T47D (cell line): Measurements from ENCODE around the gene SHFL.
A peak's percentile ranks its signal among the peaks of the same experiment; 100 is the strongest.

Source experiments
- DNase-seq, 2 experiments: peaks; one replicate each; pipeline versions ENCODE4 v3.0.0 to v3.0.0-alpha.2; 2011 to 2012; ENCODE audit warnings: low read depth in 1 of 2, low spot score in 1 of 2
- JUND ChIP-seq: IDR thresholded peaks from 2 replicates; pipeline ENCODE4 v1.6.1; 2012; ENCODE audit warnings: low read depth
- in situ Hi-C: cut with HindIII; loops from 2 replicates; pipeline ENCODE4 v1.10.0; 2016; ENCODE audit warnings: low sequenced_read_pairs, low pct_unique_long_range_greater_than_20kb

Gene SHFL

DNA sequence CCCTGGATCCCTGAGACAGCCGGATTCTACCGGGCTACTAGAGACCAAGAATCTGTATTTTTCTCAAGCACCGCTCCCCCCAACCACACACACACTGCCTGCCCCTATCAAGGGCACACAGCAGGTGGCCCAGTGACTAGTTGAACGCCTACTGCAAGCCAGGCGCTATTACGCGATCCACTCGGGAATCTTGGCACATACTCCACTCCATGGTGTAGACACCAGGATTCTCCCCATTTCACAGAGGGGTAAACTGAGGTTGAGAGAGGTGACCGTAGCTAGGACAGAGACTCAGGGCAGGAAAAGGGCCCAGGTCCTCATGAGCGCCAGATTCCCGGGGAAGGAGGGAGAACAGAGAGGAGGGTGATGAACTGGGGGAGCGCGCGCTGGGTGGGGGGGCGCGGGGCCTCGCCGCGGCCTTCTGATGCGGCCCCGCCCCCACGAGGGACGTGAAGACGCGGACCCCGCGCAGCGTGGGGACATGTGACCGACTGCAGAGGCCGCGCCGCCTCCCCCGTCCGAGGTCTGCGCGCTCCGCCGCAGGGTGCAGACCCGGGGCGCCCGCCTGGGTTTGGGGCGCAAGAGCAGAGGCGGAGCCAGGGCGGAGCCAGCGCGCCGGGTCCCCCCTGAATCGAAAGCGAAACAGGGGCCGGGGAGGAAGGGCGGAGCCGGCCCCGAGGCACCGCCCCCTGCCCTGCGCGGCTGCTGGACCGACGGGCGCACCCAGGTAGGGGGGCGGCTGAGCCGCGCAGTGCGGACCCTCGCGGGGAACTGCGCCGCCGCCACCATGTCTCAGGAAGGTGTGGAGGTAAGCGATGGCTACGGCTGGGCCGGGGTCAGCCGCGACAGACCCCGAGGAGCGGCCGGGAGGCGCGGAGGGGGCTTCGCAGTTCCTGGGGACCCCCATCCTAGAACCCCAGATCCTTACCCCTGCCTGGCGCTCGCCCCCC, at the start of gene SHFL:
SHFL (plus strand) TSS at position 677 of the 950 bp plus-strand sequence; CDS start at position 788, 111 bp downstream.
- peak; percentile 47 to 50 for DNase-seq
- in situ Hi-C loops, result no loop called here
- no peak for TF ChIP-seq JUND

DNA sequence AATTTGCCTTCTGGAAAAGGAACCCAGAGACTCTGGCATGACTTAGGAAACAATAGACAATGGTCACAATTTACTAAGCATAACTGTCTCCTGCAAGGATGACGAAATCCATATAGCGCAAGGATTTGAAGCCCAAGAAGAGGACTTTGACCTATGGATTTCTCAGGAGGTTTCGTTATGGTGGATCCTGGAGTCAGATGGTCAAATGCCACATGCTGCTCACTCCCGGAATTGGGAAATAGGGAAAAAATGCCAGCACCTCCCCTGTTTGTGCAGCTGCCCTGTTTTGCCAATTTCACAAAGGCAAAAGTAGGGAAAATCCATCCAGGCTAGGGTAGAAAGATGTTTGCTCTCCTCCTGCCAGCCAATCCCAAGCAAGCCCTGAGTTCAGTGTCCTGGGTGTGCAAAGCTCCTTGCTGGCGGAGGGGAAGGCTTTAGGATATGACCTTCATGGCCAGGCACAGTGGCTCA, 49.5 kb upstream of the SHFL start:
- in situ Hi-C loops, result no loop called here
- no peak for TF ChIP-seq JUND
- no peak for DNase-seq

DNA sequence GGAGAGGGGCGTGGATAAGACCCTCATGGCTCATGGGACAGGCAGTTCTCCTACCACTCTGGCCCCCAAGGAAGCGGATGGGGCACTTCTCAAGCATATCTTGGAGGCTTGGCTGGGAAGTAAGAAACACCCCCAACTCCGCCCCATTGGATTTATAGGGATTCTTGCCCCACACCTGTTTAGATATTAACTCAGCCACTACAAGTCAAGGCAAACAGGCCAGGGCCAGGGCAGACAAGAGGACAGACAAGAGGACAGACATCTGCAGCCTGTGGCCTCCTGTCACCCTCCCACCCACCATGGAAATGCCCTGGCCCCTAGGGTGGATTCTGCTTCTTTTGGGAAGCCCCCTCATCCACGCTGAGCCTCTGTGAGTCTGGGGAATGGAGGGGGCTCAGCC, 48.8 kb upstream of the SHFL start:
- DNase-seq, result no peak
- no peak for TF ChIP-seq JUND
- in situ Hi-C loops, result no loop called here

DNA sequence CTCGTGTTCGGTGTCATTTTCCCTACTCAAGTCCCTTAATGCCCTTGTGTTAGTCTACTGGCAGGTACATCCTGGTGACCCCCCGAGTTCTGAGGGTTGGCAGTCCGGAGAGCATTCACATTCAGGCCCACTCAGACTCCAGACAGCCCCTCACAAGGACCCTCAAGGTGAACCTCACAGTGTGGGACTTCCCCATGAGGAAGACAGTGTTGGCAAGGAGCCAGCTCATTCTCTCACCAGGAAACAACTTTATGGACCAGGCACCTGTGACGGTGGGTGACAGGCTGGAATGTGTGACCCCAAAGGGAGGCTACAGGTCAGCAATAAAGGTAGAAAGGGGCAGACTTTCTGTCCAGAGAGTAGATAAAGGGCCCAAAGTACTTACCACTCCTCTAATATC, 48.3 kb upstream of the SHFL start:
- in situ Hi-C loops, result no loop called here
- DNase-seq, result no peak
- no peak for TF ChIP-seq JUND

DNA sequence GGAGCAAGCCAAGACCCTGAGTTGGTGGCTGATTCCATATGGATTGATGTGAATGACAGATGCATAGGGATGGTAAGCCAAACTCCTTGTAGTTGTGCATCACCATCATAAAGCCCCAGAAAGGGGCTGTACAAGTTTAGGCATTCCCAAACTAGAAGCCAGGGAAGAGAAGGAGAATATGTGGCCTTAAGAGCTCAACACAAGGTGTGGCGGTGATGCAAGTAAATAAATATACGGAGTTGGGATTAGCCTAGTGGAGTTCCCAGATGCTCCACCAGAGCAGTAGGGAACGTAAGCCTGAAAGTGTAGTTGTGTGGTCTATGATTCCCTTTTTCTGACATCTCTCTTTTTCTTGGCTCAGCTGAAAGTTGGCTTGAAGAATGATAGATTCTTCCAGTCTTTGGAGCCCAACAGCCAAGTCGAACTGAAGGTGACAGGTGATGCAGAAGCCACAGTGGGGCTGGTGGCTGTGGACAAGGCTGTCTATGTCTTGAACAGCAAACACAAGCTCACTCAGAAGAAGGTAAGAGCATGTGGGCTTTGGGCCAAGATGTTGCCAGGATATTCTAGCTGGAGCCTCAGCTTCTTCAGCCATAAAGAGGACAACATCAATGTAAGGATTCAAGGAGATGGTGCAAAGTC, 42.7 kb upstream of the SHFL start:
- no peak for TF ChIP-seq JUND
- in situ Hi-C loops, result no loop called here
- DNase-seq, result peak in 1 of 2 experiments; percentile 53

DNA sequence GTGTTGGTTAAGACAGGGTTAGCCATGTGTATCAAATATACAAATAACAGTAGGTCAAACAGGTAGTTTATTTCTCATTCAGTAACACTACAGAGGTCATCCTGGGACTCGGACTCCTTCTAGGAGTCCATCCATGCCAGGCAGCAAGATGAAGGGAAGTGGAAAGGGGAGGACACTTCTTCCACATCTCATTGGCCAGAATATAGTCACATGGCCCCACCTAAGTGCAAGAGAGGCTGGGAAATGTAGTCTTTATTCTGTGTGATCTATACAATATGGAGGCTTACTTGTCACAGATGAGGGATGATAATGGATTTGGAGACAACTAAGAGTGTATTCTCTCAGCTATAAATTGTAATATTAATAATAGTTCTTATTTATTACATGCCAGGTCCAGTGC, 41.7 kb upstream of the SHFL start:
- TF ChIP-seq JUND, result no peak
- in situ Hi-C loops, result no loop called here
- no peak for DNase-seq

DNA sequence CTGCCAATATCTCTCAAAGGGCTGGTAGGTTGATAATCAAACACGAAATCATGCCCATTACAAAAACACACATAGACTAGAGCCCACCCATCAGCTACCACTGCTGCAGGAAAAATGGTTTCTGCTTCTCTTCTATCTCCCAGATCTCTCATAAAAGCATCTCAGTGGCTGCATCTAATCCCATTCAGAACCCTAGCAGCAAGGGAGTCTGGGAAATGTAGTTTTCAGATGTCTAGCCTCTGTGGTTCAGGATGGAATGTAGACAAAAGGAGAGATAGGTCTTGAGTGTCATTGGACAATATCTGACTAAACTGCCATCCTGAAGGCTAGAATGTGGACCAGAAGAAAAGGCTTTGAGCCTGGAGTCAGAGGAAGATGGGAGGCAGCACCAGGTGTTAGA, 40.7 kb upstream of the SHFL start:
- no peak for TF ChIP-seq JUND
- no peak for DNase-seq
- in situ Hi-C loops, result no loop called here

DNA sequence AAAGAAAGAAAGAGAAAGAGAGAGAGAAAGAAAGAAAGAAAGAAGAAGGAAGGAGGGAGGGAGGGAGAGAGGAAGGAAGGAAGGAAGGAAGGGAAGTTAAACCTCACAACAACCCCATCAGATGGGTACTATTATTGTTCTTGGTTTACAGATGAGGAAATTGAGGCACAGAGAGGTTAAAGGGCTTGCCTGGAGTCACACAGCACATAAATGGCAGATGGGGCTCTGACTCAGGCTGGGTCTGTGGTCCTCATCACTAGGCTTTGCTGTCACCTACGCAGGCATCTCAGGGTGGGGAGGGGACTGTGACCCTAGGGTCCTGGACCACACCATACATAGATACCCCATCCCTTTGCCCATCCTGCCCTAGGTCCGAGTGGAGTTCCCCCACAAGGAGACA, 36.5 kb upstream of the SHFL start:
- in situ Hi-C loops, result no loop called here
- DNase-seq, result no peak
- TF ChIP-seq JUND, result no peak

DNA sequence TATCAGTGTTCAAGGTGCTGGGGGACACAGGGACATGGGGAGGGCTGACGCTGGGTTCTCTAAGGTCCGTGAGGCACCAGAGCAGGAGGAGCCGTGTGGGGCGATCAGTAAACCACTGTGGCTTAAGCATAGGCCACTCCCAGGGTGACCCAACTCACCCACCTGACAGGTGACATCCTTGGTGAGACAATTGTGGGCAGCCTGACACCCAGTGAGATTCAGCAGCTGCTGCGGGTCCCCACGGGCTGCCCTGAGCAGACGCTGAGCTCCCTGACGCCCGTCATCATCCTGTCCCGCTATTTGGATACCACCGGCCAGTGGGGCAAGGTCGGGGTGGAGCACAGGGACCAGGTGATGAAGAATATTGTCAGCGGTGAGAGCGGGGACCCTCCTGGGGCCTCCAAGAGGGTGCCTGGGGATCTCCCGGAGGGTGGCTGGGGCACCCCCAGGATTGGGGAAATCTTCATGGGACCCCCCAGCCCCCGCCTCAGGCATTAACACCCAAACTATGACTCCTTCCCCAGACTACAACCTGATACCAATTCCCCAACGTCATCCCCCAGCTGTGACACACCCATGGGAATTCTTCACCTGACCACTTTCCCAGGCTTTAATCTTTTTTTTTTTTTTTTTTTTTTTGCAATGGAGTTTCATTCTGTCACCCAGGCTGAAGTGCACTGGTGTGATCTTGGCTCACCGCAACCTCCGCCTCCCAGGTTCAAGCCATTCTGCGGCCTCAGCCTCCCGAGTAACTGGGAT, 33.3 kb upstream of the SHFL start:
- DNase-seq, result no peak
- TF ChIP-seq JUND, result no peak
- in situ Hi-C loops, result no loop called here

DNA sequence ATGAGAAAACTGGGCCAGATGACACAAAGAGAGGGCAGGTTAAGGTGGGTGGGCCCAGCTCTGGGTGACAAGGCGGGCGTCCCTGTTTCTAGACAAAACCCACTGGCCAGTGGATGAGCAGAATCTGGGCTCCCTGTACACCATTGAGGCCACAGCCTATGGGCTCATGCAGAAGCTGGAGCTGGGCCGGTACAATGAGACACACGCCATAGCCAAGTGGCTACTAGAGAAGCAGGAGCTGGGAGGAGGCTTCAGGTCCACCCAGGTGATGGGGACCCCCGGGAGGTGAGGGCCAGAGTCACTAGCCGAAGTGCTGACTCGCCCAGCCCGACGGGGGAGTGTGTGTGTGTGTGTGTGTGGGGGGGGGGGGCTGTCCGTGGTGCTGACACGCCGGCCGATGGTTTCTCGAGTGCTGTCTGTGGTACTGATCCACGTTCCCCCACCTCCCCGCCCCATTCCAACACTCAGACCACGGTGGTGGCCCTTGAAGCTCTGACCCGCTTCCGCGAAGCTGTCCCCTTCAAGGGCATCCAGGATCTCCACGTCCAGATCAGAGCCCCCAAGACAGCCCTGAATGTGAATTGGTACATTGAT, 24.3 kb upstream of the SHFL start:
- DNase-seq, result peak; percentile 9 to 60
- in situ Hi-C loops, result no loop called here
- no peak for TF ChIP-seq JUND

DNA sequence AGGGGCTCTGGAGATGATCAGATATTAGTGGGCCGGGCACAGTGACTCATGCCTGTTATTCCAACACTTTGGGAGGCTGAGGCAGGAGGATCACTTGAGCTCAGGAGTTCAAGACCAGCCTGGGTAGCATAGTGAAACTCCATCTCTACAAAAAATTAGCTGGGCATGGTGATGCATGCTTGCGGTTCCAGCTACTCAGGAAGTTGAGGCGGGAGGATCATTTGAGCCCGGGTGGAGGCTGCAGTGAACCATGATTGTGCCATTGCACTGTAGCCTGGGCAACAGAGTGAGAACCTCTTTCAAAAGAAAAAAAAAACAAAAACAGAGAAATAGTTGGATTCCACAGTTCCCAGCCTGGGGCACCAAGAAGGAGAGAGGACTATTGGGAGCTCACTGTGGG, 17.9 kb upstream of the SHFL start:
- TF ChIP-seq JUND, result no peak
- in situ Hi-C loops, result no loop called here
- DNase-seq, result no peak

DNA sequence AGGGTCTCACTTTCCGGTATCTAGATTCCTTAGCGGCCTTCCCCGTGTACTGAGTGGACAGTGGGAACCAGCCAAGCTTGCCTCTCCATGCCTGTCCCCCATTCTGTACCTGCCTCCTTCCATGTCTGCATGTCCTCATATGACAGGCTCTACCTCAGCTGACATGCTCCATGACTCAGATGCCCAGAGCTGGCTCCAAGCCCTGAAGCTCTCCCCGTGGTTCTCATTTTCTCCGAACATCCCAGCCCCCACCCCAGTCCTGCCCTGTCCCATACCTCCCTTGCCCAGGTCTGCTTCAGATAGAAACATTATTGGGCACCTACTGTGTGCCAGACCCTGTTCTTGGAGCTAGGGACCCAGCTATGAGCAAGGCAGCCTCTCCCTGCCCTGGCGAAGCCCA, 17.1 kb upstream of the SHFL start:
- TF ChIP-seq JUND, result no peak
- DNase-seq, result no peak
- in situ Hi-C loops, result no loop called here
